ENCODE measurements around the gene IL12RB2.

Gene IL12RB2

DNA sequence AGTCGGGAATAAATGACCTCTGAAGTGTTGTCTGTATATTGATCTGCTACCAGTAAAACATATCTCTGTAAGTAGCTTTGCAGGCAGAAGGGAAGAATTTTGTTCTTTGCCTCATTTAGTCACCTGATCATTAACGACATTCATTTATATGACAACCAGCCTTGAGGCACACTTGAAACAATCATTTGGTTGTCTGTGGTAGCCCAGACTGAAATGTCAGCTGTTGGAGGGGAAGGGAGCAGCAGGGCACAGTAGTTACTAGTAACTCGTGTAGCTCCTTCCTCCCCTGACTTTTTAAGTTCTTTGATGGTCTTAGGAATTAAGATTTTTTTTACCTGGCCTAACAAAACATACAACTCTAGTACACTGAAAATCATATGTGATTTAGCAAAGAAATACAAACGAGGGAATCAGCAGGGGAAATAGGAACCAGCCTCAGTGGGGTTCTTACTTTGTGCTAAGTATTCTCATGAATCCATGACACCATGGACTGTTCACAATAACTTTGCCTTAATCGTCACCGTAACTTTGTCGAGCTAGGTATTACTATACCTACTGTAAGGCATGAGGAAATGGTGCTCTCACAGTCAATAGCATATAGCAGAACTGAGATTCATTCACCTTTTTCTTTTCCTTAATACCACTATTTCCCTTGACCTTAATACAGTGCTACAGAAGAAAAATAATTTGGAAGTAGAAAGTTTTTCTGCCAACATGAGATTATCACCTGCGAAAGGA is 6.4 kb downstream of the IL12RB2 start:
- no peak for TF ChIP-seq SUZ12 (IDR thresholded peaks at IDR 0.05; ENCODE audit: extremely low read depth, insufficient read depth, insufficient read length)
- TF ChIP-seq YY1 (IDR thresholded peaks at IDR 0.05; ENCODE audit: insufficient read depth, insufficient read length), result no peak
- no peak for TF ChIP-seq ZNF274 (IDR thresholded peaks at IDR 0.05; ENCODE audit: low read depth, low read length)

DNA sequence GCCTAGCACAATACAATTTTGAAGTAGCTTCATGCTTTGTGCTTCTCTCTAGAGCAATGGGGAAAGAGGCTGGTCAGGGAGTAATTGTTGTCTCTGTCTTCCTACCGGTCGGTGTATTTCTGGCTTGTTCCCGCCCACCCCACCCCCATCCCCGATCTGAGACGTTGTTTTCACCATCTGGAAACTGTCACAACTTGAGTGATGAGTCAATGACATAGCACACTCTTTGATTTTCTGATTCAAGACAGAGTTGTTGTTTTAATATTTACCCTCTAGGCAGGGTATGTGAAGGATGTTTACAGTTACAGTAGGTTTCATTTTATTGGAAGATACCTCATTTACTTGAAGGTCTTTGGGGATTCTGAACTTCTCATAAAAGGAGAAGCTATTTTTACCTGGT is 7.0 kb downstream of the IL12RB2 start:
- TF ChIP-seq SUZ12 (IDR thresholded peaks at IDR 0.05; ENCODE audit: extremely low read depth, insufficient read depth, insufficient read length) (no peak), ZNF274 (IDR thresholded peaks at IDR 0.05; ENCODE audit: low read depth, low read length) (no peak), YY1 (IDR thresholded peaks at IDR 0.05; ENCODE audit: insufficient read depth, insufficient read length) (no peak)
- Histone ChIP-seq H3K27me3 (ENCODE audit: insufficient read depth, insufficient read length) (no peaks in the 10 kb centered on the region), H3K4me3 (ENCODE audit: insufficient read length, low read depth) (no peak overlapping the region), H3K36me3 (ENCODE audit: insufficient read depth, insufficient read length, low read length) (no peaks in the 10 kb centered on the region), H3K9me3 (ENCODE audit: insufficient read depth, low read length) (no peaks in the 10 kb centered on the region), H3K4me1 (ENCODE audit: insufficient read depth, insufficient read length) (no peaks in the 10 kb centered on the region), H3K9ac (ENCODE audit: insufficient read length, low read depth) (no peak overlapping the region)
- no peak for DNase-seq (ENCODE audit: low read depth, low spot score)

More for the DNA sequence above, 6.4 kb downstream of the IL12RB2 start:
- no peaks in the 10 kb centered on the region for H3K4me1 ChIP-seq (ENCODE audit: insufficient read depth, insufficient read length)
- no peak overlapping the region for H3K4me3 ChIP-seq (ENCODE audit: insufficient read length, low read depth)
- no peak for DNase-seq (ENCODE audit: low read depth, low spot score)
- no peak overlapping the region for H3K9ac ChIP-seq (ENCODE audit: insufficient read length, low read depth)
- H3K9me3 ChIP-seq (ENCODE audit: insufficient read depth, low read length), result no peaks in the 10 kb centered on the region
- H3K27me3 ChIP-seq (ENCODE audit: insufficient read depth, insufficient read length), result no peaks in the 10 kb centered on the region
- no peaks in the 10 kb centered on the region for H3K36me3 ChIP-seq (ENCODE audit: insufficient read depth, insufficient read length, low read length)

DNA sequence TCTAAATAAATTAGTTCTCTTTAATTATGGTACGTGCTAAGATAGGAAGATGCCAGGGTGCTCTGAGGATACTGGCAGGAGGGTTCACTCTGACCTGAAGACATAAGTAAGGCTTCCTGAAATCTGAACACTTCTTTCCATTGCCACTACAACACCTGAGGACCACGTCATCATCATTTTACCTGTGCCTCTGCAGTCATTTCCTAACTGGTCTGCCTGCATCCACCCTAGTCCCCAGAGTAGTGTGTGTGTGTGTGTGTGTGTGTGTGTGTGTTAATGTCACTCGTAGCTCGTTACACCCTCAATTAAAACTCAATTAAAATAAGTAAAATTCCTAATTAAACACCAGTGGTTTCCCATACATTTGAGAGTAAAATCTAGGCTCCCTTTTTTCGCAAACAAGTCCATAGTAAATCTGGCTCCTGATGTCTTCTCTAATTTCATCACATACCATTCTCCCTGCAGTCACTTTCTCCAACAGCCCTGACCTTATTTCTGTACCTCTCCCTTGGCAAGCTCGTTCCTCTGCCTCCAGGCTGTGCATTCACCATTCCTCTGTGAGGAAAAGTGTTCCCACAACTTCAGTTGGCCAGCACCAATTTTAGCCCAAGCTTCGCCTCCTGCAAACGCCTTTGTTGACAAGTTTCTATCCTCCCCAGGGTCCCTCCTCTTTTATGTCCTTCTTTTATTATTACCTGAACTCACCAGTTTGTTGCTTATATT is 8.7 kb downstream of the IL12RB2 start:
- H3K4me1 ChIP-seq (ENCODE audit: insufficient read depth, insufficient read length), result no peaks in the 10 kb centered on the region
- TF ChIP-seq YY1 (IDR thresholded peaks at IDR 0.05; ENCODE audit: insufficient read depth, insufficient read length) (no peak), ZNF274 (IDR thresholded peaks at IDR 0.05; ENCODE audit: low read depth, low read length) (no peak), SUZ12 (IDR thresholded peaks at IDR 0.05; ENCODE audit: extremely low read depth, insufficient read depth, insufficient read length) (no peak)
- no peaks in the 10 kb centered on the region for H3K9me3 ChIP-seq (ENCODE audit: insufficient read depth, low read length)
- H3K36me3 ChIP-seq (ENCODE audit: insufficient read depth, insufficient read length, low read length), result no peaks in the 10 kb centered on the region
- H3K4me3 ChIP-seq (ENCODE audit: insufficient read length, low read depth), result no peak overlapping the region
- no peak for DNase-seq (ENCODE audit: low read depth, low spot score)
- no peak overlapping the region for H3K9ac ChIP-seq (ENCODE audit: insufficient read length, low read depth)
- no peaks in the 10 kb centered on the region for H3K27me3 ChIP-seq (ENCODE audit: insufficient read depth, insufficient read length)

DNA sequence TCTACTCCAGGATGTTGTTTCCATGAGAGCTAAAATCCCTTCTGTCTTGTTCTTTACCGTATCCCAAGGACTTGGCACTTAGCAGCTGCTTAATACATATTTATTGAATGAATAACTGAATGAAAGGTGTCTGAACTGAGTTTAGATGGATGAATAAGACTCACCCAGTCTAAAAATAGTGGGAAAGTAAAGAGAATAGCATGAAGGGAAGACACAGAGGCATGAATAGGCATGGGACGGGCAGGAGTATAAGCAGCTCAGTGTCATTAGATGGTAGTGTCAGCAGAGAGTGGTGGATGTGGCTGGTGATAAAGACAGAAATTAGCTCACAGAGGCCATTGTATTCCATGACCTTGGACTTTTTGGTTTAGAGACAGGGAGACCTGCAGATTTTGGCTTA is 9.2 kb downstream of the IL12RB2 start:
- DNase-seq (ENCODE audit: low read depth, low spot score), result no peak
- Histone ChIP-seq H3K36me3 (ENCODE audit: insufficient read depth, insufficient read length, low read length) (no peaks in the 10 kb centered on the region), H3K9me3 (ENCODE audit: insufficient read depth, low read length) (no peaks in the 10 kb centered on the region), H3K9ac (ENCODE audit: insufficient read length, low read depth) (no peak overlapping the region), H3K27me3 (ENCODE audit: insufficient read depth, insufficient read length) (no peaks in the 10 kb centered on the region), H3K4me1 (ENCODE audit: insufficient read depth, insufficient read length) (no peaks in the 10 kb centered on the region), H3K4me3 (ENCODE audit: insufficient read length, low read depth) (no peak overlapping the region)
- TF ChIP-seq SUZ12 (IDR thresholded peaks at IDR 0.05; ENCODE audit: extremely low read depth, insufficient read depth, insufficient read length) (no peak), YY1 (IDR thresholded peaks at IDR 0.05; ENCODE audit: insufficient read depth, insufficient read length) (no peak), ZNF274 (IDR thresholded peaks at IDR 0.05; ENCODE audit: low read depth, low read length) (no peak)

DNA sequence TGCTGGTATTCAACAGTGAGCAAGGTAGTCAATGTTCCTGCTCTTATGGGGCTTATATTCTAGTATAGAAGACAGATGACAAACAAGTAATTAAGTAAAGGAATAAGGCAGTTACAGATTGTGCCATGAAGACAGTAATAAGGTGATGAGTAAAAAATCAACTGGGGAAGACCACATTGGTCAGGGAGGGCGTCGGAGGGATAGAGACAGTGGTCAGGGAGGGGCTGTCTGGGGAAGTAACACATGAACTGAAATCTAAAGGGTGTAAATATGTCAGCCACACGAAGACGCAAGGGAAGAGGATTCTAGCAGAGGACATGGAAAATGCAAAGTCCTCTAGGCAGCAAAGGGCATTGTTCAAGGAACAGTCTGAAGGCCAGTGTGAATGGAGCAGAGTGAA is 10.1 kb downstream of the IL12RB2 start:
- no peaks in the 10 kb centered on the region for H3K9me3 ChIP-seq (ENCODE audit: insufficient read depth, low read length)

DNA sequence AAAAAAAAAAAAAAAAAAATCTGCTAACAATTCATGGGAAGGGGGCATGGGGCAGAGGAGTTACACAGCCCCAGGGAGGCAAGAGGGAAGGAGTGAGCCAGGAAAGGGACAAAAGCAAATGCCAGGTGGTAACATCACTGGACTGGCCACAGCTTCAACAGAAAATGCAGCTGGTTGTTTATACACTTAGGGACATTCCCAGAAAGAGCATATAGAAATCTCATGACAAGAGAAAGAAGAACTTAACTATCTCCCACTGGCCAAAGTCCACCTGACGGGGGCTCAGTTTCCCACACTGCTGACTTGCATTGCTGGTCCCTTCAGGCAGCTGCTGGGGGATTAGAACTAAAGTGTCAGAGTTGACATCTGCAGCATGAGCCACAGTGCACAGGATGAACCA is 14.8 kb downstream of the IL12RB2 start:
- H3K4me3 ChIP-seq (ENCODE audit: insufficient read length, low read depth), result no peak overlapping the region
- TF ChIP-seq SUZ12 (IDR thresholded peaks at IDR 0.05; ENCODE audit: extremely low read depth, insufficient read depth, insufficient read length) (no peak), YY1 (IDR thresholded peaks at IDR 0.05; ENCODE audit: insufficient read depth, insufficient read length) (no peak), ZNF274 (IDR thresholded peaks at IDR 0.05; ENCODE audit: low read depth, low read length) (no peak)
- H3K4me1 ChIP-seq (ENCODE audit: insufficient read depth, insufficient read length), result no peaks in the 10 kb centered on the region
- no peak for DNase-seq (ENCODE audit: low read depth, low spot score)
- no peaks in the 10 kb centered on the region for H3K9me3 ChIP-seq (ENCODE audit: insufficient read depth, low read length)
- no peak overlapping the region for H3K9ac ChIP-seq (ENCODE audit: insufficient read length, low read depth)
- no peaks in the 10 kb centered on the region for H3K36me3 ChIP-seq (ENCODE audit: insufficient read depth, insufficient read length, low read length)
- H3K27me3 ChIP-seq (ENCODE audit: insufficient read depth, insufficient read length), result no peaks in the 10 kb centered on the region

More for the DNA sequence above, 10.1 kb downstream of the IL12RB2 start:
- Histone ChIP-seq H3K9ac (ENCODE audit: insufficient read length, low read depth) (no peak overlapping the region), H3K27me3 (ENCODE audit: insufficient read depth, insufficient read length) (no peaks in the 10 kb centered on the region), H3K4me3 (ENCODE audit: insufficient read length, low read depth) (no peak overlapping the region), H3K36me3 (ENCODE audit: insufficient read depth, insufficient read length, low read length) (no peaks in the 10 kb centered on the region), H3K4me1 (ENCODE audit: insufficient read depth, insufficient read length) (no peaks in the 10 kb centered on the region)
- TF ChIP-seq SUZ12 (IDR thresholded peaks at IDR 0.05; ENCODE audit: extremely low read depth, insufficient read depth, insufficient read length) (no peak), ZNF274 (IDR thresholded peaks at IDR 0.05; ENCODE audit: low read depth, low read length) (no peak), YY1 (IDR thresholded peaks at IDR 0.05; ENCODE audit: insufficient read depth, insufficient read length) (no peak)
- DNase-seq (ENCODE audit: low read depth, low spot score), result no peak

DNA sequence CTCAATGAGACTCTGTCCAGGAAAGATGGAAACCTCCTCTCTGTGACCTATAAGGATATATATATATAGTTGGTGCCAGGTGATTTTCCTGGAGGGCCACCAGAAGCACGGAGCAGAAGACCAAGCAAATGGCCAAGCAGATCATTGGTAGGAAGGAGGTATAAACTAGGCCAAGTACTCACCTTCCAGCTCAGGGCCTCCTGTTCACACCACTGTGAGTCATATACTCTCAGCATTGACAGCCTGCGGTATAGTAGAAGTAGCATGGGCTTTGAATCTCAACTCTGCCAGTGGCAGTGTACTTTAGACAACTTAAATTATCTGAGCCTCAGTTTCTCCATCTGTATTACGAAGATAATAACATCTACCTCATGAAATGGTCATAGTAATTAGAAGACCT is 15.4 kb downstream of the IL12RB2 start:
- H3K9ac ChIP-seq (ENCODE audit: insufficient read length, low read depth), result no peak overlapping the region
- TF ChIP-seq ZNF274 (IDR thresholded peaks at IDR 0.05; ENCODE audit: low read depth, low read length), result no peak
- no peak for TF ChIP-seq SUZ12 (IDR thresholded peaks at IDR 0.05; ENCODE audit: extremely low read depth, insufficient read depth, insufficient read length)
- no peak for TF ChIP-seq YY1 (IDR thresholded peaks at IDR 0.05; ENCODE audit: insufficient read depth, insufficient read length)
- H3K9me3 ChIP-seq (ENCODE audit: insufficient read depth, low read length), result no peaks in the 10 kb centered on the region
- H3K36me3 ChIP-seq (ENCODE audit: insufficient read depth, insufficient read length, low read length), result no peaks in the 10 kb centered on the region
- no peak overlapping the region for H3K4me3 ChIP-seq (ENCODE audit: insufficient read length, low read depth)
- no peaks in the 10 kb centered on the region for H3K4me1 ChIP-seq (ENCODE audit: insufficient read depth, insufficient read length)
- DNase-seq (ENCODE audit: low read depth, low spot score), result no peak
- no peaks in the 10 kb centered on the region for H3K27me3 ChIP-seq (ENCODE audit: insufficient read depth, insufficient read length)

All from NT2/D1 (cell line).